CD14-positive monocyte (primary cell): ENCODE data around the gene CES2. TPM values are rescaled to one million over a fixed set of nuclear protein-coding genes. Genes with fewer than 3 reads are reported as not detected.

Experiments
- DNase-seq, 3 donors: peaks; one replicate each; pipeline ENCODE4 v3.0.0-alpha.2; 2011 to 2022
- H2AFZ ChIP-seq: 2 replicates; pipeline ENCODE4 v1.6.0; 2012; ENCODE audit warnings: mild to moderate bottlenecking, low read depth, low read length, inconsistent platforms; ENCODE audit not compliant: insufficient read depth, poor library complexity, severe bottlenecking
- H3K27ac ChIP-seq, 2 donors: 1 replicate in 1 of 2; 2 replicates in 1 of 2; pipeline ENCODE4 v1.5.1; 2012 to 2013; ENCODE audit warnings: low read length in 2 of 2, control low read depth in 1 of 2, inconsistent platforms in 1 of 2, low read depth in 1 of 2, mild to moderate bottlenecking in 1 of 2
- H3K27me3 ChIP-seq, 2 donors: one replicate each; pipeline versions ENCODE4 v1.6.0 to v1.6.1; 2011 to 2013; ENCODE audit warnings: low read length in 2 of 2; ENCODE audit not compliant: control insufficient read depth in 2 of 2, insufficient read depth in 2 of 2
- H3K36me3 ChIP-seq, 2 donors: replicated peaks in 1 of 2; 1 replicate in 1 of 2; 2 replicates in 1 of 2; pipeline versions ENCODE4 v1.5.1 to v1.6.1; 2012 to 2013; ENCODE audit warnings: low read length in 2 of 2, control low read depth in 1 of 2, inconsistent platforms in 1 of 2, mild to moderate bottlenecking in 1 of 2; ENCODE audit not compliant: insufficient read depth in 2 of 2, control insufficient read depth in 1 of 2
- H3K4me1 ChIP-seq, 2 donors: 1 replicate in 1 of 2; 2 replicates in 1 of 2; pipeline versions ENCODE4 v1.5.1 to v1.6.1; 2012 to 2013; ENCODE audit warnings: low read length in 2 of 2, control low read depth in 1 of 2, inconsistent platforms in 1 of 2, mild to moderate bottlenecking in 1 of 2, moderate library complexity in 1 of 2; ENCODE audit not compliant: insufficient read depth in 2 of 2, control insufficient read depth in 1 of 2
- H3K4me2 ChIP-seq: replicated peaks from 2 replicates; pipeline ENCODE3; 2012; ENCODE audit warnings: low read length, moderate library complexity, mild to moderate bottlenecking; ENCODE audit not compliant: poor library complexity, severe bottlenecking; ENCODE audit errors: extremely low read depth
- H3K4me3 ChIP-seq, 3 experiments: fragments of 200-600 bp in 1 of 3; sonication (generic) in 1 of 3; replicated peaks in 1 of 3; 1 replicate in 2 of 3; 2 replicates in 1 of 3; pipeline ENCODE4 v1.5.1; 2011 to 2013; ENCODE audit warnings: low read length in 3 of 3, mild to moderate bottlenecking in 3 of 3, control low read depth in 2 of 3, low read depth in 2 of 3, inconsistent platforms in 1 of 3, moderate library complexity in 1 of 3
- H3K79me2 ChIP-seq: 2 replicates; pipeline ENCODE4 v1.6.0; 2012; ENCODE audit warnings: mild to moderate bottlenecking, control low read depth, inconsistent platforms, low read length, moderate library complexity; ENCODE audit not compliant: insufficient read depth
- H3K9ac ChIP-seq: 2 replicates; pipeline ENCODE4 v1.6.0; 2017; ENCODE audit warnings: low read length, mild to moderate bottlenecking; ENCODE audit not compliant: insufficient read depth, poor library complexity, severe bottlenecking
- H3K9me3 ChIP-seq, 2 donors: replicated peaks in 1 of 2; 1 replicate in 1 of 2; 2 replicates in 1 of 2; pipeline versions ENCODE4 v1.5.1 to v1.6.1; 2012 to 2013; ENCODE audit warnings: low read length in 2 of 2, control low read depth in 1 of 2; ENCODE audit not compliant: control insufficient read depth in 1 of 2, insufficient read depth in 1 of 2
- H4K20me1 ChIP-seq: 2 replicates; pipeline ENCODE4 v1.6.0; 2012; ENCODE audit warnings: mild to moderate bottlenecking, low read length, control low read depth, moderate library complexity; ENCODE audit not compliant: insufficient read depth
- H3K27ac Mint-ChIP-seq, 7 donors: one replicate each; pipeline ENCODE4 v1.8.0; 2020; ENCODE audit warnings: mild to moderate bottlenecking in 7 of 7, mixed read lengths in 7 of 7, moderate library complexity in 6 of 7, inconsistent platforms in 2 of 7
- H3K27me3 Mint-ChIP-seq, 3 donors: one replicate each; pipeline ENCODE4 v1.8.0; 2021 to 2022; ENCODE audit warnings: low read depth in 3 of 3, mild to moderate bottlenecking in 3 of 3, mixed read lengths in 3 of 3, moderate library complexity in 3 of 3, inconsistent platforms in 1 of 3
- H3K36me3 Mint-ChIP-seq, 2 donors: one replicate each; pipeline ENCODE4 v1.8.0; 2020; ENCODE audit warnings: mixed read lengths in 2 of 2, inconsistent platforms in 1 of 2, mild to moderate bottlenecking in 1 of 2
- H3K4me1 Mint-ChIP-seq: one replicate; pipeline ENCODE4 v1.8.0; 2020; ENCODE audit warnings: mild to moderate bottlenecking, mixed read lengths
- H3K4me3 Mint-ChIP-seq, 2 donors: one replicate each; pipeline ENCODE4 v1.8.0; 2020; ENCODE audit warnings: mild to moderate bottlenecking in 2 of 2, mixed read lengths in 2 of 2, moderate library complexity in 1 of 2
- H3K9me3 Mint-ChIP-seq, 7 donors: one replicate each; pipeline ENCODE4 v1.8.0; 2020 to 2022; ENCODE audit warnings: mixed read lengths in 7 of 7, mild to moderate bottlenecking in 6 of 7, moderate library complexity in 6 of 7, inconsistent platforms in 2 of 7
- CTCF ChIP-seq: fragments of 200-600 bp; IDR thresholded peaks from one replicate; pipeline ENCODE4 v1.8.0; 2022; ENCODE audit warnings: antibody characterized with exemption, mild to moderate bottlenecking
- WGBS: methylation state at CpG from one replicate; pipeline ENCODE4 v1.1.5; 2013; ENCODE audit warnings: missing lambda C conversion rate; ENCODE audit not compliant: insufficient coverage; 5-methylcytosine and 5-hydroxymethylcytosine counted together
- intact Hi-C, 2 donors: fragments of 100-400 bp; cut with micrococcal nuclease; formaldehyde crosslinking; loops; one replicate each; pipeline versions ENCODE4 v1.15.0 to v1.15.1; 2023
- polyA plus RNA-seq, 3 donors: library from polyadenylated mRNA; depleted of rRNA in 1 of 3; unstranded in 2 of 3; stranded (reverse) in 1 of 3; fragments of 300-500 nt in 2 of 3; fragments of >200 nt in 1 of 3; fragmentation: Illumina TruSeq in 2 of 3; gene quantifications; 1 replicate in 2 of 3; 2 replicates in 1 of 3; pipeline ENCODE4 v1.2.3, GENCODE V29; 2012 to 2021

The CES2 gene
- polyA plus RNA-seq, 3 donors: 14.0 to 29.0 (median 23.2) TPM

- no peaks in the 10 kb centered on the region for H3K9me3 ChIP-seq
- no peak overlapping the region for H3K27ac ChIP-seq
- Mint-ChIP-seq H3K27me3 (peaks cover 6 to 12% (median 12%) of the 10 kb centered on the region in 3 donors), H3K27ac (peak overlapping the region in 1 of 7 donors; percentile 87), H3K9me3 (no peaks in the 10 kb centered on the region), H3K4me1 (no peaks in the 10 kb centered on the region), H3K4me3 (no peak overlapping the region), H3K36me3 (no peaks in the 10 kb centered on the region)
- H3K27me3 ChIP-seq: no peaks in the 10 kb centered on the region
- WGBS: 95% methylated on average over 7 of the region's 11 CpGs
- no peak overlapping the region for H3K4me2 ChIP-seq
- DNase-seq: no peak
- H4K20me1 ChIP-seq: no peaks in the 10 kb centered on the region
- no peak for TF ChIP-seq CTCF
- intact Hi-C loops: no loop called here
- H3K79me2 ChIP-seq: no peaks in the 10 kb centered on the region
- H3K4me3 ChIP-seq: no peak overlapping the region
- no peak overlapping the region for H2AFZ ChIP-seq
- no peak overlapping the region for H3K9ac ChIP-seq
- H3K36me3 ChIP-seq: no peaks in the 10 kb centered on the region
- no peaks in the 10 kb centered on the region for H3K4me1 ChIP-seq
Observed at GRCh38 chr16:66905633-66906539, 29.4 kb upstream of the CES2 start.

GRCh38 chr16:66906916-66907836, 28.1 kb upstream of the CES2 start:
- TF ChIP-seq CTCF: no peak
- Mint-ChIP-seq H3K27me3 (peaks cover 3 to 12% (median 12%) of the 10 kb centered on the region in 3 donors), H3K27ac (no peak overlapping the region), H3K36me3 (no peaks in the 10 kb centered on the region), H3K4me1 (no peaks in the 10 kb centered on the region), H3K4me3 (no peak overlapping the region), H3K9me3 (no peaks in the 10 kb centered on the region)
- Histone ChIP-seq H4K20me1 (no peaks in the 10 kb centered on the region), H3K27ac (no peak overlapping the region), H2AFZ (no peak overlapping the region), H3K4me1 (no peaks in the 10 kb centered on the region), H3K9ac (no peak overlapping the region), H3K4me2 (no peak overlapping the region), H3K79me2 (no peaks in the 10 kb centered on the region), H3K9me3 (no peaks in the 10 kb centered on the region), H3K27me3 (no peaks in the 10 kb centered on the region), H3K4me3 (no peak overlapping the region), H3K36me3 (no peaks in the 10 kb centered on the region)
- no peak for DNase-seq
- WGBS: 88% methylated on average over 4 of the region's 7 CpGs
- intact Hi-C loops: no loop called here
